Prostate gland (tissue), 2 donors: ENCODE measurements around the gene BLNK.

Experiments
- POLR2A ChIP-seq: fragments of 450-650 bp; IDR thresholded peaks from one replicate; pipeline ENCODE4 v1.6.1; 2016; ENCODE audit warnings: antibody characterized with exemption, mild to moderate bottlenecking
- POLR2AphosphoS5 ChIP-seq: sonication (generic); formaldehyde crosslinking; IDR thresholded peaks from one replicate; pipeline ENCODE4 v1.6.1; 2017; ENCODE audit warnings: antibody characterized with exemption
- TF ChIP-seq, protein P1 (sequence below), 4 experiments: fragments of 200-600 bp in 2 of 4; fragments of 450-650 bp in 2 of 4; sonication (generic) in 2 of 4; IDR thresholded peaks; 1 replicate in 3 of 4; 2 replicates in 1 of 4; pipeline ENCODE4 v1.5.1; 2016 to 2019; ENCODE audit warnings: antibody characterized with exemption in 4 of 4, mild to moderate bottlenecking in 2 of 4, moderate library complexity in 2 of 4

DNA sequence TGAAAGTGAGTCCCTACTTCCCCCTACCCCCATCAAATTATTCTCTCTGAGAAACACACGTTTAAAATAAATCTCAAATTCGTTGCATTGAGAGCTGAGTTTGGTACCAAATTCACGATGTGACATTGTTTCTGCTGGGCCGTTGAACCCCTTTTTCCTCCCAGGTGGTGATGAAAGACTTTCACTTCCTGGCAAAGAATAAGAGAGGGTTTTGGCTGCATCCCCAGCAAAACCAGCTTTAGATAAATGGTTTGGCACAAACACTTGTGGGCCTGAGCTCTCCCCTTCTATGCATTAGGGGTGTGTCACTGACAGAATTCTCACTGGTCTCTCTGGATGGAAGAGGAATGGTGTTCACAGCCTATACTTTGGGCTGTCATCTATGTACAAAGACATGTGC lies 24.1 kb upstream of the BLNK start:
- TF ChIP-seq, protein P1, sequence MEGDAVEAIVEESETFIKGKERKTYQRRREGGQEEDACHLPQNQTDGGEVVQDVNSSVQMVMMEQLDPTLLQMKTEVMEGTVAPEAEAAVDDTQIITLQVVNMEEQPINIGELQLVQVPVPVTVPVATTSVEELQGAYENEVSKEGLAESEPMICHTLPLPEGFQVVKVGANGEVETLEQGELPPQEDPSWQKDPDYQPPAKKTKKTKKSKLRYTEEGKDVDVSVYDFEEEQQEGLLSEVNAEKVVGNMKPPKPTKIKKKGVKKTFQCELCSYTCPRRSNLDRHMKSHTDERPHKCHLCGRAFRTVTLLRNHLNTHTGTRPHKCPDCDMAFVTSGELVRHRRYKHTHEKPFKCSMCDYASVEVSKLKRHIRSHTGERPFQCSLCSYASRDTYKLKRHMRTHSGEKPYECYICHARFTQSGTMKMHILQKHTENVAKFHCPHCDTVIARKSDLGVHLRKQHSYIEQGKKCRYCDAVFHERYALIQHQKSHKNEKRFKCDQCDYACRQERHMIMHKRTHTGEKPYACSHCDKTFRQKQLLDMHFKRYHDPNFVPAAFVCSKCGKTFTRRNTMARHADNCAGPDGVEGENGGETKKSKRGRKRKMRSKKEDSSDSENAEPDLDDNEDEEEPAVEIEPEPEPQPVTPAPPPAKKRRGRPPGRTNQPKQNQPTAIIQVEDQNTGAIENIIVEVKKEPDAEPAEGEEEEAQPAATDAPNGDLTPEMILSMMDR (IDR thresholded peaks at IDR 0.05), result no peak
- TF ChIP-seq POLR2AphosphoS5 (no peak), POLR2A (no peak)
